Loucy (cell line): ENCODE measurements around the gene HSPBP1.

Source experiments
- H2AFZ ChIP-seq: fragments of 200-600 bp; sonication (generic); 2 replicates; pipeline ENCODE4 v1.6.0; 2016; ENCODE audit warnings: antibody characterized with exemption, mild to moderate bottlenecking, low read length, moderate library complexity
- H3F3A ChIP-seq: fragments of 200-600 bp; 2 replicates; pipeline ENCODE4 v1.6.0; 2016; ENCODE audit warnings: antibody characterized with exemption, low read depth, mild to moderate bottlenecking
- H3K27me3 ChIP-seq: fragments of 200-600 bp; sonication (generic); 2 replicates; pipeline ENCODE4 v1.6.1; 2014; ENCODE audit warnings: low read length, mild to moderate bottlenecking; ENCODE audit not compliant: insufficient read depth, poor library complexity, severe bottlenecking
- H3K36me3 ChIP-seq: fragments of 200-600 bp; sonication (generic); 2 replicates; pipeline ENCODE4 v1.6.1; 2016; ENCODE audit warnings: low read length; ENCODE audit not compliant: insufficient read depth
- H3K4me1 ChIP-seq: fragments of 200-600 bp; sonication (generic); 2 replicates; pipeline ENCODE4 v1.5.1; 2014; ENCODE audit warnings: low read length, mild to moderate bottlenecking; ENCODE audit not compliant: insufficient read depth, poor library complexity, severe bottlenecking
- H3K4me2 ChIP-seq: fragments of 200-600 bp; sonication (generic); 2 replicates; pipeline ENCODE4 v1.6.0; 2014; ENCODE audit warnings: antibody characterized with exemption, low read length, low read depth, mild to moderate bottlenecking; ENCODE audit not compliant: poor library complexity, severe bottlenecking
- H3K4me3 ChIP-seq: fragments of 200-600 bp; sonication (generic); 2 replicates; pipeline ENCODE4 v1.5.1; 2014; ENCODE audit warnings: low read length, mild to moderate bottlenecking, mixed read lengths; ENCODE audit not compliant: poor library complexity, severe bottlenecking
- H3K79me2 ChIP-seq: fragments of 200-600 bp; sonication (generic); 2 replicates; pipeline ENCODE4 v1.6.1; 2014; ENCODE audit warnings: low read length; ENCODE audit not compliant: insufficient read depth
- H3K9ac ChIP-seq: fragments of 200-600 bp; sonication (generic); 2 replicates; pipeline ENCODE4 v1.6.0; 2014; ENCODE audit warnings: mild to moderate bottlenecking, low read depth, low read length, moderate library complexity; ENCODE audit not compliant: poor library complexity, severe bottlenecking
- H3K9me2 ChIP-seq: fragments of 200-600 bp; sonication (generic); replicated peaks from 2 replicates; pipeline ENCODE4 v1.6.1; 2016; ENCODE audit warnings: low read depth, low read length, mixed read lengths
- H3K9me3 ChIP-seq: fragments of 200-600 bp; sonication (generic); 2 replicates; pipeline ENCODE4 v1.6.1; 2014; ENCODE audit warnings: mild to moderate bottlenecking, antibody characterized with exemption, low read length, low read depth; ENCODE audit not compliant: insufficient read depth
- H4K20me1 ChIP-seq: fragments of 200-600 bp; sonication (generic); 2 replicates; pipeline ENCODE4 v1.6.0; 2014; ENCODE audit warnings: antibody characterized with exemption, low read length, mild to moderate bottlenecking; ENCODE audit not compliant: insufficient read depth, poor library complexity, severe bottlenecking
- CTCF ChIP-seq: fragments of 200-600 bp; sonication (generic); conservative IDR thresholded peaks from 2 replicates; pipeline ENCODE4 v1.5.1; 2014; ENCODE audit warnings: mild to moderate bottlenecking, antibody characterized with exemption, low read length
- EZH2phosphoT487 ChIP-seq: fragments of 200-600 bp; IDR thresholded peaks from 2 replicates; pipeline ENCODE4 v1.6.1; 2018; ENCODE audit warnings: antibody characterized with exemption, mild to moderate bottlenecking, moderate library complexity, borderline replicate concordance

The HSPBP1 gene

GRCh38 chr19:55320844-55321419, 41.0 kb upstream of the HSPBP1 start:
- Histone ChIP-seq H3K9me3 (no peaks in the 10 kb centered on the region), H3K4me3 (no peak overlapping the region), H2AFZ (no peak overlapping the region), H3K79me2 (no peaks in the 10 kb centered on the region), H3K36me3 (no peaks in the 10 kb centered on the region), H3F3A (no peaks in the 10 kb centered on the region), H3K9ac (peak overlapping the region; percentile 25), H3K4me2 (peak overlapping the region; percentile 52), H3K9me2 (no peaks in the 10 kb centered on the region), H3K27me3 (no peaks in the 10 kb centered on the region), H3K4me1 (peaks cover 12% of the 10 kb centered on the region), H4K20me1 (no peaks in the 10 kb centered on the region)
- TF ChIP-seq CTCF (no peak), EZH2phosphoT487 (no peak)

- no peak for TF ChIP-seq EZH2phosphoT487
- Histone ChIP-seq H3K4me3 (no peak overlapping the region), H3K9me3 (no peaks in the 10 kb centered on the region), H3K9ac (no peak overlapping the region), H3F3A (no peaks in the 10 kb centered on the region), H2AFZ (no peak overlapping the region), H4K20me1 (no peaks in the 10 kb centered on the region), H3K4me2 (no peak overlapping the region), H3K27me3 (no peaks in the 10 kb centered on the region), H3K9me2 (no peaks in the 10 kb centered on the region), H3K79me2 (no peaks in the 10 kb centered on the region), H3K4me1 (peaks cover 12% of the 10 kb centered on the region), H3K36me3 (no peaks in the 10 kb centered on the region)
Measured at GRCh38 chr19:55319785-55320184, 39.9 kb upstream of the HSPBP1 start.

- TF ChIP-seq EZH2phosphoT487 (no peak), CTCF (no peak)
- Histone ChIP-seq H3F3A (no peaks in the 10 kb centered on the region), H3K79me2 (no peaks in the 10 kb centered on the region), H3K36me3 (no peaks in the 10 kb centered on the region), H3K4me1 (peaks cover 6% of the 10 kb centered on the region), H3K9ac (no peak overlapping the region), H3K4me2 (no peak overlapping the region), H3K4me3 (no peak overlapping the region), H4K20me1 (no peaks in the 10 kb centered on the region), H3K9me2 (no peaks in the 10 kb centered on the region), H2AFZ (no peak overlapping the region), H3K9me3 (no peaks in the 10 kb centered on the region), H3K27me3 (no peaks in the 10 kb centered on the region)
Measured at GRCh38 chr19:55316646-55317045, 36.7 kb upstream of the HSPBP1 start.

- Histone ChIP-seq H3K36me3 (no peaks in the 10 kb centered on the region), H3F3A (no peaks in the 10 kb centered on the region), H3K79me2 (no peaks in the 10 kb centered on the region), H3K9me2 (no peaks in the 10 kb centered on the region), H3K4me3 (no peak overlapping the region), H3K4me1 (peaks cover under 1% of the 10 kb centered on the region), H3K27me3 (no peaks in the 10 kb centered on the region), H3K4me2 (no peak overlapping the region), H3K9ac (no peak overlapping the region), H4K20me1 (no peaks in the 10 kb centered on the region), H3K9me3 (no peaks in the 10 kb centered on the region), H2AFZ (no peak overlapping the region)
- no peak for TF ChIP-seq EZH2phosphoT487
- TF ChIP-seq CTCF: no peak
Measured at GRCh38 chr19:55315956-55316525, 36.1 kb upstream of the HSPBP1 start.
